ENCODE results near the gene ABL2.
"Not testable (repeated sequence)": the region's sequence is repeated elsewhere in the genome, so short reads cannot be mapped to it uniquely, and the experiment has no call there.

Gene ABL2

DNA sequence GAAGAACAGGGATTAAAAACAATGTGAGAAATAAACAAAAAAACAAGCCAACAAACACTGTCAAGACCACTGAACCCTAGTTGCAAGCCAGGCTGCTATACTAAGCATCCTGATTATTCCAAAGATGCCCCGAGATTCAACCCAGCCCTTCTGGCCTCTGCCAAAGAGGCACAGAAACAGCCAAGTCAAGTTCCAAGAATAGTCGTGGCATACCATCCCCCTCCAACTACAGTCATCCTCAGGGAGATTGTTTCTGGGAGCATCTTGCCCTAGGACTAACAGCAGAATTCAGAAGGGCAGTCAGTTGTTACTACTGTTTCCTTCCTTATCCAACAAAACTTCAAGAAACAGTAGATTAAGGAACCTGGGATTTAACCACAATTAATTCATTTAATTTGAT lies 52.3 kb downstream of the ABL2 start:
- no peak overlapping the region for H3K27ac ChIP-seq (ENCODE audit: low read depth, low read length)
- H3K4me1 ChIP-seq (ENCODE audit: control insufficient read depth in 1 of 2, insufficient read depth in 2 of 2, low read length in 2 of 2): no peaks in the 10 kb centered on the region

DNA sequence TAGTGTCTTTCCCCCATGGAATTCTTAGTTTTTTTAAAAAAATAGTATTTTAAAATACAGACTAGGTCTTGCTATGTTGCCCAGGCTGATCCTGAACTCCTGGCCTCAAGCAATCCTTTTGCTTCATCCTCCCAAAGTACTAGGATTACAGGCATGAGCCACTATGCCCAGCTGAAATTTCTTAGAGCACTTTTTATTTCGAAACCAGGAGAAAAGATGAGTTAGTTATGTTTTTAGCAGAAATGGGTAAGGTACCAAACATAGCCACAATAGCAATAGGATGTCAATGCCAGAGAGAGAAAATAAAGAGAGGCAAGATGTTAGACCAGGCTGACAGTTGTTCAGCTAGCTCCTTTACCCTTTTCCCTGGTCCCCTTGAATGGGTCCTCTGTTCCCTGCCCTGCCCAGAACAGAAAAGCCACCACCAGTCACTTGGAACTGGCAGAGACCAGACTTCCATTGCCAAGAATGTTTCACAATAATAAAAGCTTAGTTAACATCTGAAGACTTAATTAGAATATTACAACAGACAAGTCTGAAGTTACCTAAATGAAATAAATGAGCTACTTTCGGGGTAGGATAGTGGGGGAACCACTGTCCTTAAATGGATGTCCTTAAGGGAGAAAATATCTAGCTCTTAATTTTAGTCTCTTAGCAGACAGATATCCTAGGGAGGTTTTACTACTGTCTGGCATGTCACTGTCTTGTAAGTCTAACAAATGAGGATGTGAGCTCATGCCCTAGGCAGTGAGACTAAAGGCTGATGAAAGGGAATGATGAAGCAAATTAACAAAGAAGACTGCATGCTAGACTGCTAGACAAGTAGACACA lies 54.3 kb downstream of the ABL2 start:
- Histone ChIP-seq H3K4me1 (ENCODE audit: control insufficient read depth in 1 of 2, insufficient read depth in 2 of 2, low read length in 2 of 2) (no peaks in the 10 kb centered on the region), H3K27ac (ENCODE audit: low read depth, low read length) (no peak overlapping the region), H3K36me3 (ENCODE audit: control insufficient read depth in 1 of 2, insufficient read depth in 2 of 2, low read length in 2 of 2) (no peaks in the 10 kb centered on the region), H3K9me3 (ENCODE audit: control insufficient read depth in 1 of 2, low read length in 2 of 2) (no peaks in the 10 kb centered on the region), H3K4me3 (ENCODE audit: low read depth in 1 of 2, low read length in 2 of 2) (no peak overlapping the region), H3K9ac (ENCODE audit: low read depth in 1 of 2, low read length in 2 of 2) (no peak overlapping the region), H3K27me3 (ENCODE audit: control insufficient read depth in 1 of 2, insufficient read depth in 2 of 2, low read length in 2 of 2) (no peaks in the 10 kb centered on the region)

More for the DNA sequence above, 52.3 kb downstream of the ABL2 start:
- Histone ChIP-seq H3K27me3 (ENCODE audit: control insufficient read depth in 1 of 2, insufficient read depth in 2 of 2, low read length in 2 of 2) (no peaks in the 10 kb centered on the region), H3K9me3 (ENCODE audit: control insufficient read depth in 1 of 2, low read length in 2 of 2) (no peaks in the 10 kb centered on the region), H3K4me3 (ENCODE audit: low read depth in 1 of 2, low read length in 2 of 2) (no peak overlapping the region), H3K36me3 (ENCODE audit: control insufficient read depth in 1 of 2, insufficient read depth in 2 of 2, low read length in 2 of 2) (no peaks in the 10 kb centered on the region), H3K9ac (ENCODE audit: low read depth in 1 of 2, low read length in 2 of 2) (no peak overlapping the region)

DNA sequence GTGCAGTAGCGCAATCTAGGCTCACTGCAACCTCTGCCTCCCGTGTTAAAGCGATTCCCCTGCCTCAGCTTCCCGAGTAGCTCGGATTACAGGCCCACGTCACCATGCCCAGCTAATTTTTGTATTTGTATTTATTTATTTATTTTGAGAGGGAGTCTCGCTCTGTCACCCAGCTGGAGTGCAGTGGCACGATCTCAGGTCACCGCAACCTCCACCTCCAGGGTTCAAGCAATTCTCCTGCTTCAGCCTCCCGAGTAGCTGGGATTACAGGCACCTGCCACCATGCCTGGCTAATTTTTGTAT lies 59.1 kb downstream of the ABL2 start:
- H3K4me1 ChIP-seq (ENCODE audit: control insufficient read depth in 1 of 2, insufficient read depth in 2 of 2, low read length in 2 of 2); H3K4me3 ChIP-seq (ENCODE audit: low read depth in 1 of 2, low read length in 2 of 2); H3K36me3 ChIP-seq (ENCODE audit: control insufficient read depth in 1 of 2, insufficient read depth in 2 of 2, low read length in 2 of 2); H3K27me3 ChIP-seq (ENCODE audit: control insufficient read depth in 1 of 2, insufficient read depth in 2 of 2, low read length in 2 of 2); H3K27ac ChIP-seq (ENCODE audit: low read depth, low read length); H3K9ac ChIP-seq (ENCODE audit: low read depth in 1 of 2, low read length in 2 of 2); H3K9me3 ChIP-seq (ENCODE audit: control insufficient read depth in 1 of 2, low read length in 2 of 2): not testable (repeated sequence)

DNA sequence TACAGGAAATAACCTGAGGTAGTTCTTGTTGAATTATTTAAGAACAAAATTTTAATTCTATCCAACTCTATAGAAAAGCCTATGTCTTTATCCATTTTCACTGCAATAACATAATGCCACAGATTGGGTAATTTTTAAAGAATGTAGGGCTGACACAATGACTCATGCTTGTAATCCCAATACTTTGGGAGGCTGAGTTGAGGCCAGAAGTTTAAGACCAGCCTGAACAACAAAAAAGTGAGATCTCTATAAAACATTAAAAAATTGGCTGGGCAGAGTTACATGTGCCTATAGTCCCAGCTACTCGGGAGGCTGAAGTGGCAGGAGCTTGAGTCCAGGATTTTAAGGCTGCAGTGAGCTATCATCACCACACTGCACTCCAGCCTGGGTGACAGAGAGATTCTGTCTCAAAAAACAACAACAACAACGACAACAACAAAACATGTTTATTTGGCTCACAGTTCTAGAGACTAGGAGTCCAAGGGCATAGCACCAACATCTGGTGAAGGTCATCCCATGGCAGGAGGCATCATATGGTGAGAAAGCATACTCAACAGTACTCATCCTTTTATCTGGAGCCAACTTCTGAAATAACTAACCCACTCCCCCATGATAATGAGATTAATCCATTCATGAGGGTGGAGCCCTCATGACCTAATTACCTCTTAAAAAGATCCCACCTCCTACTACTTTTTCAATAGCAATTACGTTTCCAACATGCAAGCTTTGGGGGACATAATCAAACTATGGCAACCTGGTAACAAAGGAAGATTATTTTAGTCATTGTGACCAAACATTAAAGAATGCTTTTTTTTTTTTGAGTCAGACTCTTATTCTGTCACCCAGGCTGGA lies 59.6 kb downstream of the ABL2 start:
- Histone ChIP-seq H3K9me3 (ENCODE audit: control insufficient read depth in 1 of 2, low read length in 2 of 2) (no peaks in the 10 kb centered on the region), H3K9ac (ENCODE audit: low read depth in 1 of 2, low read length in 2 of 2) (no peak overlapping the region), H3K36me3 (ENCODE audit: control insufficient read depth in 1 of 2, insufficient read depth in 2 of 2, low read length in 2 of 2) (no peaks in the 10 kb centered on the region), H3K27me3 (ENCODE audit: control insufficient read depth in 1 of 2, insufficient read depth in 2 of 2, low read length in 2 of 2) (no peaks in the 10 kb centered on the region), H3K4me1 (ENCODE audit: control insufficient read depth in 1 of 2, insufficient read depth in 2 of 2, low read length in 2 of 2) (no peaks in the 10 kb centered on the region), H3K4me3 (ENCODE audit: low read depth in 1 of 2, low read length in 2 of 2) (no peak overlapping the region), H3K27ac (ENCODE audit: low read depth, low read length) (no peak overlapping the region)

DNA sequence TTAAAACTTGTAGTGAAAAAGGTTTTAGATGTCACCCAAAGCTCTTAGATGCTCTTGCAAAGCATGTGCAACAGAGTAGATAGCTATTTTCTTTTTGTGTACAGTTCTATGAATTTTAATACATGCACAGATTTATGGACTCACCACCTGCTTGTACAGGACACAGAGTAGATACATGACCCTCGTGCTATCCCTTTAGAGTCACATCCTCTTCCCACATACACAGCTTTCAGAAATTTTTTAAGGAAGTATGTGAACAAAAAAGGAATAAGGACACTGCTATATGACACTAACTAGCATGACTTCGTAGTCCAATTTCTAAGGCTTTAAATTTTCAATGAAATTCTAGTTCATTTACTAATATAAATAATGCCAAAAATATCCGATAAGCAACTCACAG lies 60.9 kb downstream of the ABL2 start:
- H3K27me3 ChIP-seq (ENCODE audit: control insufficient read depth in 1 of 2, insufficient read depth in 2 of 2, low read length in 2 of 2): no peaks in the 10 kb centered on the region

DNA sequence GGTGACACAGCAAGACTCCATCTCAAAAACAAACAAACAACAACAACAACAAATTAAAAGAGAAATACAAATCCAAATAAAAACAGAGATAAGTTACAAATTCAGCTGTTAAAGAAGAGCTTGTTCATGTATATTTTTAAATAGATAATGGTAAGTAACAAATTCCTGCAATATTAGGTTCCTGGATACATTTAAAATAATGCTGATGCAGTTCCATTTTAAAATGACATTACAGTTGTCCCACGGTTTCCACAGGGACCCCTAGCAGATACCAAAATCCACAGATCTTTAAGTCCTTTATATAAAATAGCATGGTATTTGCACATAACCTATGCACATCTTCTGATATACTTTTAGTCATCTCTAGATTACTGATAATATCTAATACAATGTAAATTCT lies 61.5 kb downstream of the ABL2 start:
- no peaks in the 10 kb centered on the region for H3K36me3 ChIP-seq (ENCODE audit: control insufficient read depth in 1 of 2, insufficient read depth in 2 of 2, low read length in 2 of 2)
- H3K4me3 ChIP-seq (ENCODE audit: low read depth in 1 of 2, low read length in 2 of 2): no peak overlapping the region
- no peak overlapping the region for H3K27ac ChIP-seq (ENCODE audit: low read depth, low read length)
- H3K4me1 ChIP-seq (ENCODE audit: control insufficient read depth in 1 of 2, insufficient read depth in 2 of 2, low read length in 2 of 2): no peaks in the 10 kb centered on the region
- no peak overlapping the region for H3K9ac ChIP-seq (ENCODE audit: low read depth in 1 of 2, low read length in 2 of 2)
- H3K9me3 ChIP-seq (ENCODE audit: control insufficient read depth in 1 of 2, low read length in 2 of 2): no peaks in the 10 kb centered on the region
- H3K27me3 ChIP-seq (ENCODE audit: control insufficient read depth in 1 of 2, insufficient read depth in 2 of 2, low read length in 2 of 2): no peaks in the 10 kb centered on the region

More for the DNA sequence above, 60.9 kb downstream of the ABL2 start:
- no peaks in the 10 kb centered on the region for H3K9me3 ChIP-seq (ENCODE audit: control insufficient read depth in 1 of 2, low read length in 2 of 2)
- no peak overlapping the region for H3K4me3 ChIP-seq (ENCODE audit: low read depth in 1 of 2, low read length in 2 of 2)
- H3K4me1 ChIP-seq (ENCODE audit: control insufficient read depth in 1 of 2, insufficient read depth in 2 of 2, low read length in 2 of 2): no peaks in the 10 kb centered on the region
- H3K27ac ChIP-seq (ENCODE audit: low read depth, low read length): no peak overlapping the region
- H3K36me3 ChIP-seq (ENCODE audit: control insufficient read depth in 1 of 2, insufficient read depth in 2 of 2, low read length in 2 of 2): no peaks in the 10 kb centered on the region
- no peak overlapping the region for H3K9ac ChIP-seq (ENCODE audit: low read depth in 1 of 2, low read length in 2 of 2)

DNA sequence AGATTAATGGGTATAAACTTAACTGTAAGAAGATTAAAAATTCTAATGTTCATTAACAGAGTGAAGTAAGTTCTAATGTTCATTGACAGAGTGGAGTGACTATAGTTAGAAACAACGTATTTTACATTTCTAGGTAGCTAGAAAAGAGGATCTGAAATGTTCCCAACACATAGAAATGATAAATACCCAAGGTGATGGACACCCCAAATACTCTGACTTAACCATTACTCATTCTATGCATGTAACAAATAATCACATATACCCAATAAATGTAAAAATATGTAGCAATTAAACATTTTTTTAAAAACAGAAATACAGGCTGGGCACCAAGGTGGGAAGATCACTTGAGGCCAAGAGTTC lies 62.1 kb downstream of the ABL2 start:
- Histone ChIP-seq H3K36me3 (ENCODE audit: control insufficient read depth in 1 of 2, insufficient read depth in 2 of 2, low read length in 2 of 2) (no peaks in the 10 kb centered on the region), H3K9me3 (ENCODE audit: control insufficient read depth in 1 of 2, low read length in 2 of 2) (no peaks in the 10 kb centered on the region), H3K27ac (ENCODE audit: low read depth, low read length) (no peak overlapping the region), H3K27me3 (ENCODE audit: control insufficient read depth in 1 of 2, insufficient read depth in 2 of 2, low read length in 2 of 2) (no peaks in the 10 kb centered on the region), H3K9ac (ENCODE audit: low read depth in 1 of 2, low read length in 2 of 2) (no peak overlapping the region), H3K4me1 (ENCODE audit: control insufficient read depth in 1 of 2, insufficient read depth in 2 of 2, low read length in 2 of 2) (no peaks in the 10 kb centered on the region), H3K4me3 (ENCODE audit: low read depth in 1 of 2, low read length in 2 of 2) (no peak overlapping the region)

DNA sequence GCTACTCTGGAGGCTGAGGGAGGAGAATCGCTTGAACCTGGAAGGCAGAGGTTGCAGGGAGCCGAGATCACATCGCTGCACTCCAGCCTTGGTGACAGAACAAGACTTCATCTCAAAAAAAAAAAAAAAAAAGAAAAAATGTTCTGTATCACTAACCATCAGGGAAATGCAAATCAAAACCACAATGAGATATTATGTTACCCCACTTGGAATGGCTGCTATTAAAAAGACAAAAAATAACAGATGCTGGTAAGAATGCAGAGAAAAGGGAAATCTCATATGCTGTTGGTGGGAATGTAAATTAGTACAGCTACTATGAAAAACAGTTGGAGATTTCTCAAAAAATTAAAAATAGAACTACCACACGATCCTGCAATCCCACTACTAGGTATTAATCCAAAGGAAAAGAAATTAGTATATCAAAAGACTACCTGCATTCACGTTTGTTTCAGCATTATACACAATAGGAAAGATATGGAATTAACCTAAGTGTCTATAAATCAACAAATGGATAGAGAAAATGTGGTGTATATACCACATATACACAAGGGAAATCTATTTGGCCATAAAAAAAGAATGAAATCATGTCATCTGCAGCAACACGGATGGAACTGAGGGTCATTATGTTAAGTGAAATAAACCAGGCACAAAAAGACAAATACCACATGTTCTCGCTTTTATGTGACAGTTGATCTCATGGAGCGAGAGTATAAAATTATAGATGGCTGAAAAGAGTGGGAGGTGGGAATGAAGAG lies 62.6 kb downstream of the ABL2 start:
- H3K9ac ChIP-seq (ENCODE audit: low read depth in 1 of 2, low read length in 2 of 2): no peak overlapping the region
- no peaks in the 10 kb centered on the region for H3K4me1 ChIP-seq (ENCODE audit: control insufficient read depth in 1 of 2, insufficient read depth in 2 of 2, low read length in 2 of 2)
- no peak overlapping the region for H3K4me3 ChIP-seq (ENCODE audit: low read depth in 1 of 2, low read length in 2 of 2)
- H3K27me3 ChIP-seq (ENCODE audit: control insufficient read depth in 1 of 2, insufficient read depth in 2 of 2, low read length in 2 of 2): no peaks in the 10 kb centered on the region
- no peaks in the 10 kb centered on the region for H3K9me3 ChIP-seq (ENCODE audit: control insufficient read depth in 1 of 2, low read length in 2 of 2)
- no peak overlapping the region for H3K27ac ChIP-seq (ENCODE audit: low read depth, low read length)
- no peaks in the 10 kb centered on the region for H3K36me3 ChIP-seq (ENCODE audit: control insufficient read depth in 1 of 2, insufficient read depth in 2 of 2, low read length in 2 of 2)

DNA sequence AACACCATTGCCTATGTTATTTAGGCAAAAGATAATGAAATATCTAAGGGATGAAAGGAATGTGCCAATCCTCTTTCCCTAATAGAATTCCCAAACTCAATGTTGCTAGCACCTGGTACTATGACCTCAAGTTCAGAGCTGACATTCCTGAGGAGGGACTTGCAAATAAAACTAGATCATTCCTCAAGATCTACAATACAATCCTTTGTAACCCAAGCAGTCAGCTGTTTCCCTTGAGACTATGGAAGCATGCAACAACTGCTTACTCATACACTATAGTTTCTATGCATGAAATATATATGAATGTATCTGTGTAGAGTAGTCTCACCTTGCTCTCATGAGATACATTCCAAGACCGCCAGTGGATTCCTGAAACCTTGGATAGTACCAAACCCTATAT lies 65.0 kb downstream of the ABL2 start:
- Histone ChIP-seq H3K36me3 (ENCODE audit: control insufficient read depth in 1 of 2, insufficient read depth in 2 of 2, low read length in 2 of 2) (no peaks in the 10 kb centered on the region), H3K9me3 (ENCODE audit: control insufficient read depth in 1 of 2, low read length in 2 of 2) (no peaks in the 10 kb centered on the region), H3K27me3 (ENCODE audit: control insufficient read depth in 1 of 2, insufficient read depth in 2 of 2, low read length in 2 of 2) (no peaks in the 10 kb centered on the region), H3K4me3 (ENCODE audit: low read depth in 1 of 2, low read length in 2 of 2) (no peak overlapping the region), H3K27ac (ENCODE audit: low read depth, low read length) (no peak overlapping the region), H3K9ac (ENCODE audit: low read depth in 1 of 2, low read length in 2 of 2) (no peak overlapping the region), H3K4me1 (ENCODE audit: control insufficient read depth in 1 of 2, insufficient read depth in 2 of 2, low read length in 2 of 2) (no peaks in the 10 kb centered on the region)

DNA sequence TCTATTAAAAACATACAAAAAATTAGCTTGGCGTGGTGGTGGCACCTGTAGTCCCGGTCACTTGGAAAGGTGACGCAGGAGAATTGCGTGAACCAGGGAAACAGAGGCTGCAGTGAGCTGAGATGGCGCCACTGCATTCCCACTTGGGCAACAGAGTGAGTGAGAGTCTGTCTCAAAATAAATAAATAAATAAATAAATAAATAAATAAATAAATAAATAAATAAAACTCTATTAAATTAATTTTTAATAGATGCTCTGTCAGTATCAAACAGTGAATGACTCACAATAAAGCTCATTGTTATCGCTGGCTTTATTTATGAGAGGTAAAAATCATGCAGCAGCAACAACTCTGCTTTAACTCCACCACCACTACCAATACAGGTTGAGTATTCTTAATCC lies 72.8 kb downstream of the ABL2 start:
- H3K4me3 ChIP-seq (ENCODE audit: low read depth in 1 of 2, low read length in 2 of 2): no peak overlapping the region
- no peaks in the 10 kb centered on the region for H3K9me3 ChIP-seq (ENCODE audit: control insufficient read depth in 1 of 2, low read length in 2 of 2)
- peaks cover 8% of the 10 kb centered on the region in 2 donors for H3K4me1 ChIP-seq (ENCODE audit: control insufficient read depth in 1 of 2, insufficient read depth in 2 of 2, low read length in 2 of 2)
- H3K27me3 ChIP-seq (ENCODE audit: control insufficient read depth in 1 of 2, insufficient read depth in 2 of 2, low read length in 2 of 2): no peaks in the 10 kb centered on the region
- H3K27ac ChIP-seq (ENCODE audit: low read depth, low read length): no peak overlapping the region
- H3K36me3 ChIP-seq (ENCODE audit: control insufficient read depth in 1 of 2, insufficient read depth in 2 of 2, low read length in 2 of 2): no peaks in the 10 kb centered on the region
- H3K9ac ChIP-seq (ENCODE audit: low read depth in 1 of 2, low read length in 2 of 2): no peak overlapping the region
